ENCODE data around the gene SMIM43. TPM values are rescaled to one million over a fixed set of nuclear protein-coding genes. Genes with fewer than 3 reads are reported as not detected.

Gene SMIM43
- total RNA-seq, 1 donor from 2014 or later: not detected

DNA sequence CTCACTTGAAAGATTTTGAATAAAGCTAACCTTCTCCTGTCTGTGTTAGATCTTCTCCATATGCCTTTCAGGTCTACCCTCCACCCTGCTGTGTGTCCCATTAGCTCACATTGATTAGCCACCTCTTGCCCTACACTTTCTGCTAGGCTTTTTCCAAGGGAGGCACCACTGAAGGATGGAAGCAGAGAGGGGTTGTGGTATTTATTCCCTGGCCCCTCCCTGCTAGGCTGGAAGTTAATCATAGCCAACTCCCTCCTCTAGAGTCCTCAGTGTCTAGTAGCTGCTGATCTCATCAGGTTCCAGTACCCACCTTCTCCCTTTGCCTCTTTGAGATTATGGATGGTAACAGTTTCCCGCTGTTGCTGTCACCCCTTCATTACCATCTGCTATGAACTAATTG lies 8.9 kb upstream of the SMIM43 start:
- no peak overlapping the region for H3K4me3 Mint-ChIP-seq (ENCODE audit: unreplicated experiment)
- peaks cover 14% of the 10 kb centered on the region for H3K27me3 Mint-ChIP-seq (ENCODE audit: low read depth)
- TF ChIP-seq, protein P1, sequence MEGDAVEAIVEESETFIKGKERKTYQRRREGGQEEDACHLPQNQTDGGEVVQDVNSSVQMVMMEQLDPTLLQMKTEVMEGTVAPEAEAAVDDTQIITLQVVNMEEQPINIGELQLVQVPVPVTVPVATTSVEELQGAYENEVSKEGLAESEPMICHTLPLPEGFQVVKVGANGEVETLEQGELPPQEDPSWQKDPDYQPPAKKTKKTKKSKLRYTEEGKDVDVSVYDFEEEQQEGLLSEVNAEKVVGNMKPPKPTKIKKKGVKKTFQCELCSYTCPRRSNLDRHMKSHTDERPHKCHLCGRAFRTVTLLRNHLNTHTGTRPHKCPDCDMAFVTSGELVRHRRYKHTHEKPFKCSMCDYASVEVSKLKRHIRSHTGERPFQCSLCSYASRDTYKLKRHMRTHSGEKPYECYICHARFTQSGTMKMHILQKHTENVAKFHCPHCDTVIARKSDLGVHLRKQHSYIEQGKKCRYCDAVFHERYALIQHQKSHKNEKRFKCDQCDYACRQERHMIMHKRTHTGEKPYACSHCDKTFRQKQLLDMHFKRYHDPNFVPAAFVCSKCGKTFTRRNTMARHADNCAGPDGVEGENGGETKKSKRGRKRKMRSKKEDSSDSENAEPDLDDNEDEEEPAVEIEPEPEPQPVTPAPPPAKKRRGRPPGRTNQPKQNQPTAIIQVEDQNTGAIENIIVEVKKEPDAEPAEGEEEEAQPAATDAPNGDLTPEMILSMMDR (IDR thresholded peaks at IDR 0.05): no peak
- H3K36me3 Mint-ChIP-seq (ENCODE audit: low read depth): no peaks in the 10 kb centered on the region
- no peak overlapping the region for H3K27ac Mint-ChIP-seq (ENCODE audit: unreplicated experiment)
- H3K4me1 Mint-ChIP-seq (ENCODE audit: low read depth): no peaks in the 10 kb centered on the region
- no peak for DNase-seq (ENCODE audit: low spot score)
- no peaks in the 10 kb centered on the region for H3K9me3 Mint-ChIP-seq (ENCODE audit: low read depth)

- peaks cover 16% of the 10 kb centered on the region for H3K27me3 Mint-ChIP-seq (ENCODE audit: low read depth)
- no peak for DNase-seq (ENCODE audit: low spot score)
Measured at GRCh38 chr4:121771869-121772268, 6.9 kb upstream of the SMIM43 start.

GRCh38 chr4:121769341-121769740 lies 4.4 kb upstream of the SMIM43 start:
- Mint-ChIP-seq H3K4me3 (ENCODE audit: unreplicated experiment) (no peak overlapping the region), H3K36me3 (ENCODE audit: low read depth) (no peaks in the 10 kb centered on the region), H3K9me3 (ENCODE audit: low read depth) (no peaks in the 10 kb centered on the region), H3K27ac (ENCODE audit: unreplicated experiment) (no peak overlapping the region), H3K4me1 (ENCODE audit: low read depth) (peaks cover 9% of the 10 kb centered on the region), H3K27me3 (ENCODE audit: low read depth) (peaks cover 25% of the 10 kb centered on the region)
- TF ChIP-seq, protein P1 (IDR thresholded peaks at IDR 0.05): no peak
- no peak for DNase-seq (ENCODE audit: low spot score)

More at GRCh38 chr4:121771869-121772268, 6.9 kb upstream of the SMIM43 start:
- Mint-ChIP-seq H3K36me3 (ENCODE audit: low read depth) (no peaks in the 10 kb centered on the region), H3K4me1 (ENCODE audit: low read depth) (no peaks in the 10 kb centered on the region), H3K9me3 (ENCODE audit: low read depth) (no peaks in the 10 kb centered on the region), H3K27ac (ENCODE audit: unreplicated experiment) (no peak overlapping the region), H3K4me3 (ENCODE audit: unreplicated experiment) (no peak overlapping the region)
- TF ChIP-seq, protein P1 (IDR thresholded peaks at IDR 0.05): no peak

- no peak overlapping the region for H3K4me3 Mint-ChIP-seq (ENCODE audit: unreplicated experiment)
- peaks cover 42% of the 10 kb centered on the region for H3K27me3 Mint-ChIP-seq (ENCODE audit: low read depth)
- H3K9me3 Mint-ChIP-seq (ENCODE audit: low read depth): no peaks in the 10 kb centered on the region
- no peak for DNase-seq (ENCODE audit: low spot score)
- H3K27ac Mint-ChIP-seq (ENCODE audit: unreplicated experiment): no peak overlapping the region
- TF ChIP-seq, protein P1 (IDR thresholded peaks at IDR 0.05): no peak
- H3K36me3 Mint-ChIP-seq (ENCODE audit: low read depth): no peaks in the 10 kb centered on the region
- H3K4me1 Mint-ChIP-seq (ENCODE audit: low read depth): peaks cover 9% of the 10 kb centered on the region
Measured at GRCh38 chr4:121767166-121767565, 2.2 kb upstream of the SMIM43 start.

- Mint-ChIP-seq H3K27me3 (ENCODE audit: low read depth) (peaks cover 44% of the 10 kb centered on the region), H3K4me3 (ENCODE audit: unreplicated experiment) (no peak overlapping the region), H3K36me3 (ENCODE audit: low read depth) (no peaks in the 10 kb centered on the region), H3K4me1 (ENCODE audit: low read depth) (peaks cover 9% of the 10 kb centered on the region), H3K9me3 (ENCODE audit: low read depth) (no peaks in the 10 kb centered on the region), H3K27ac (ENCODE audit: unreplicated experiment) (no peak overlapping the region)
- no peak for DNase-seq (ENCODE audit: low spot score)
- TF ChIP-seq, protein P1 (IDR thresholded peaks at IDR 0.05): no peak
Measured at GRCh38 chr4:121765971-121766538, 1.1 kb upstream of the SMIM43 start.

Data from chondrocyte (in vitro differentiated cells).